GM18907 (cell line): ENCODE results near the gene BTBD9.

Experiments used
- ATAC-seq: cut with Tn5 transposase; IDR thresholded peaks from one replicate; pipeline ENCODE4 v1.9.1; 2021; ENCODE audit warnings: mild to moderate bottlenecking, moderate library complexity; ENCODE audit not compliant: unreplicated experiment

BTBD9 gene

DNA sequence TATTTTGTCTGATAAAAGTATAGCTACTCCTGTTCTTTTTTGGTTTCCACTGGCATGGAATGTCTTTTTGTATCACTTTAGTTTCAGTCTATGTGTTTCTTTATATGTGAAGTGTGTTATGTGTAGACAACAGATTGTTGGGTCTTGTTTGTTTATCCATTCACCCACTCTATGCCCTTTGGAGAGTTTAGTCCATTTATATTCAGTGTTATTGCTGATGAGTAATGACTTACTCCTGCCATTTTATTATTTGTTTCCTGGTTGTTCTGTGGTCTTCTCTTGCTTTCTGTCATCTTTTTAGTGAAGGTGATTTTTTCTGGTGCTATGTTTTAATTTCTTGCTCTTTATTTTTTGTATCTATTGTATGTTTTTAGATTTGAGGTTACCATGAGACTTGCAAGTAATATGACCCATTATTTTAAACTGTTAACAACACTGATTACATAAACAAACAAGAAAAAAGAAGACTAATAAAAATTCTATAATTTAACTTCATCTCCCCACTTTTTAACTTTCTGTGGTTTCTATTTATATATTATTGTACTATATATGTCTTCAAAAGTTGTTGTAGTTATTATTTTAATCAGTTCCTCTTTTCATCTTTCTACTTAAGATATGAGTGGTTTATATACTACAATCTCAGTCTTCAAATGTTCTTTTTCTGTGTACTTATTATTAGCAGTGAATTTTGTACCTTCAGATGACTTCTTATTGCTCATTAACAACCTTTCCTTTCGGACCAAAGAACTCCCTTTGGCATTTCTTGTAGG lies 323.4 kb downstream of the BTBD9 start:
- peak; percentile 45 for ATAC-seq

DNA sequence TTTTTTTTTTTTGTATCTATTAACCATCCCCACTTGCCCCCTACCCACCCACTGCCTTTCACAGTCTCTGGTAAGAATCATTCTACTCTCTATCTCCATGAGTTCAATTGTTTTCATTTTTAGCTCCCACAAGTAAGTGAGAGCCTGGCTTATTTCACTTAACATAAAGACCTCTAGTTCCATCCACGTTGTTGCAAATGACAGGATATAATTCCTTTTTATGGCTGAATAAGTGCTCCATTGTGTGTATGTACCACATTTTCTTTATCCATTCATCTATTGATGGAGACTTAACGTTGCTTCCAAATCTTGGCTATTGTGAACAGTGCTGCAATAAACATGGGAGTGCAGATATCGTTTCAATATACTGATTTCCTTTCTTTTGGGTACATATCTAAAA lies 328.5 kb downstream of the BTBD9 start:
- ATAC-seq: no peak

DNA sequence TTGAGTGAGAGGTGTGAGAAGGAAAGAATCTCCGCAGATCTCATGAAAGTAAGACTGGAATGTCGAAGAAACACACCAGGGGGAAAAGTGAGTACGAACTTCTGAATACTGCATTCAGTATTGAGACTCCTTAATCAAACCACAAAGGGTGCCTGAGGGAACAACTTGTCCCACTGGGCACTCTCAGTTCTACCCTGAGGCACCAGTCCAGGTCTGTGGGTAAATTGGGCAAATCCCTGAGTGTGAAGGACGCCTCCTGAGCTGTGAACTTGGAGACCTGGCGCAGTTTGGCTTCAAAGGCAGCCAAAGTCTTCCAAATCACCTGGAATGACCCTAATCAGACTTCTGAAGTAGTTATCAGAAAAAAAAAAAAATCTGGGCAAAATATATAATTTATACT lies 329.7 kb downstream of the BTBD9 start:
- no peak for ATAC-seq

DNA sequence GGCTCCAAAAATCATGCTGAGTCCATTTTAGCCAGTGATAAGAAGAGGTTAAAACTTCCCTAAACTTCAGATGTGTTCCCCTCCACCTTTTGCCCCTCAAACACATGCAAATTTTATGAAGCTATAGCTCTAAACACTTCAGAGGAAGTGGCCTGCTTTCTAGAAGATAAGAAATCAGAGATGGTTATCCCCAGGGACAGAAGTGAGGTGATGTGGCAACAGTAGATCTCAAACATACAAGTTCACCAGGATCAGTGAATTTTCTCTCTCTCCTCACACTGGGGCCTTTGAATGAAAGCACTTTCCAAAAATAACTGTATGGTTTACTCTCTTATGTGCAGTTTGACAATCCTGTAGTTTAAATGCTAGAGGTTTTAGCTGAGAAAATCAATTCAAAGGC lies 332.0 kb downstream of the BTBD9 start:
- ATAC-seq: peak; percentile 82

DNA sequence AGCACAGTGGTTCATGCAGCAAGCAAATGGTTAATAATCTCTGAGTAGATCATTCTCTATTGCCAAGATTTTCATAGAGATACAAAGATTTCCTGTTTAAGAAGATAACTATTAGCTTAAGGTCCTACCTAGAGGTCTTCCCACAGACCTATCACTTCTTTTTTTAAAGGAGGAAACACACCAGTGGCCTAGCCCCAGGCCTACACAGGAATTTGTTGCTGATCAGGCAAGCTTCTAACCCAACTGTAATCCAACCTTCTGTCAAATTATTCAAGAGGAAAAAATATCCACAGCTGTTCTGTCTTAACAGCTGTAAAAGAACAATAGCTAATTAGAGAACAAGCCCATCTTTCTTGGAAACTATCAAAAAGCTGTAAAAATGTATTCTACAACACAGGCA lies 332.8 kb downstream of the BTBD9 start:
- peak; percentile 43 for ATAC-seq

DNA sequence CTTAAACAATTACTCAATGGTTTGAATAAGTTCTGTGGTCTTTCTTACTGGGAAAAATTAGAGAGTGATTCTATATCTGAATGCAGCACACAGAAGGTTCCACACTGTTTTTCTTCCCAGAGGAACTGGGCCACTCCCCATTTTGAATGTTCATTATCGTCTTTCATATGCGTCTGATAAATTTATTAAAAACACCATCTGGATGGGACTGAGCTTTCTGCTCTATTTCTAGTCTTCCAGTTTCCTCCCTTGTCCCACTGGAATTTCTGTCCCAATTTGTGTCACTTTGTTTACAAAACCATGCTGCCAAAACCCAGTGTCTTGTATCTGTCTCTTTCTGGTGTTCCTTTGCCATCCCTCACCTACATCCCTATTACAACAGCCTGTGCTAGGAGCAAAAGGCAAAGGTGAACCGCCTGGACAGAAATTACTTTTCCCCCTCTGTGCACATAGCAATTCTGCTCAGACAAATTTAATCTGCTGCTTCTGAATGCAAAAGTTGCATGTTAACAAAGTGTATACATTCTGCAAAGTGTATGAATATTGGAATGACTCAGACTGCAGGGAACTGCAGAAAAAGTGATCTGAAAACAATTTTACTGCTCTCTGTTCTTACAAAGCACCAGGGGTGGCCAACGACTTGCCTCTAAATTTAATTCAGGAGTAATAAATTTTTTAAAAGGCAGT lies 333.6 kb downstream of the BTBD9 start:
- peak; percentile 44 for ATAC-seq

DNA sequence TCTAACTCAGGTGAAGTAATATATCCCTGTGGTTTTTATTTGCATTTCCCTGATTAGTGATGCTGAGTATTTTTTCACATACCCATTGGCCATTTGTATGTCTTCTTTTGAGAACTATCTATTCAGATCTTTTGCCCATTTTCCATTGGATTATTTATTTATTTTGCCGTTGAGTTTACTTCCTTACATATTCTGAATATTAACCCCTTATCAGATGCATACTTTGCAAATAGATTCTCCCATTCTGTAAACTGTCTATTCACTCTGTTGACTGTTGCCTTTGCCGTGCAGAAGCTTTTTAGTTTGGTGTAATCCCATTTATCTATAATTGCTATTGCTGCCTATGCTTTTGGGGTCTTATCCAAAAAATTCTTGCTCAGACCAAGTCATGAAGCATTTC lies 336.9 kb downstream of the BTBD9 start:
- ATAC-seq: no peak

DNA sequence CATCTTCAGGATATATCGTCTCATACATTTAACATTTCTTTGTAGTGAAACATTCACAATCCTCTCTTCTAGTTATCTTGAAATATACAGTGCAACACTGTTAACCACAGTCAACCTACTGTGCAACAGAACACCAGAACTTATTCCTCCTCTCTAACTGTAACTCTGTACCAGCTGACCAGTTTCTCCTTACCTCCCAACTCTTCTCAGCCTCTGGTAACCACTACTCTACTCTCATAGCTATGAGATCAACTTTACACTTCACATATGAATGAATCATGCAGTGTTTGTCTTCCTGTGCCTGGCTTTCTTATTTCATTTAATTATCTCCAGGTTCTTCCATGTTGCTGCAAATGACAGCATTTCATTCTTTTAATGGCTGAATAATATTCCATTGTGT lies 337.6 kb downstream of the BTBD9 start:
- no peak for ATAC-seq

DNA sequence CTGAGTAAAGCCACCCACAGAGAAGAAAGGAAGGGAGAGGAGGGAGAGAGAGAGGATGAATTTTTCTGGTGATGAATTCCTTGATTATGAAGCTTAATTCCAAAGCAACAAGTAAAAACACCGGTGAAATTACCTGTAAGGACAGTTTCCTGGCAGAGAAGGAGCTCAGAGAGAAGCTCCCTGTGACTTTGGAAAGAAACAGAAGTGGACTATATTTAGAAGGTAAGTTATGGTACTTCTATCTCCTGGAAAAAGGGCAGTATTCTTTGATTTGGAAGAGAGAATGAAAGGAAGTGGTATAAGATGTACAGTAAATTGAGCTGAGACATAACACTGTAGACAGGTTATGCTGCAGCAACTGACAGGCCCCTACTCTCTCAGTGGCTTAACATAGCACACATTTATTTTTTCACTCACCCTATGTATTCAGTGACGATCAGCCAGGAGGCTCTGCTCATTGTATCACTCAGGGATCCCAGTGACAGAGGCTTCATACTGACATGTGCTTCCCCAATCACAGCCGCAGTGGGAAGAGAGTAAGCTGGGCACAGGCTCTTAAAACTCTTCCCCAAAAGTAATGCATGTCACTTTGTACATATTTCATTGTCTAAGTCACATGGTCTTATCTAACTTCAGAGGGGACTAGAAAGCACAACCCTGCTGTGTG lies 349.5 kb downstream of the BTBD9 start:
- ATAC-seq: no peak

DNA sequence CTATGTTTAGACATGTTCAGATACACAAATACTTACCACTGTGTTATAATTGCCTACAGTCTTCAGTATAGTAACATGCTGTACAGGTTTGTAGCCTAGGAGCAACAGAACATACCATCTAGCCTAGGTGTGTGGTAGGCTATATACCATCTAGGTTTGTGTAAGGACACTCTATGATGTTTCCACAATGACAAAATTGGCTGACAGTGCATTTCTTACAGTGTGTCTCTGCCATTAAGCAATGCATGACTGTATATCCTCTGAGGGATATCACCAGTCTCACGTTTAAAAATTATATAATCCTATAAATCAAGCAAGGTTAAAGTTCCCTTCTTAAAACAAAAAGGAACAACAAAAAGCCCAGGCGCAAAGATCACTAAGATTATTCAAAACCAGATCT lies 352.2 kb downstream of the BTBD9 start:
- ATAC-seq: no peak

DNA sequence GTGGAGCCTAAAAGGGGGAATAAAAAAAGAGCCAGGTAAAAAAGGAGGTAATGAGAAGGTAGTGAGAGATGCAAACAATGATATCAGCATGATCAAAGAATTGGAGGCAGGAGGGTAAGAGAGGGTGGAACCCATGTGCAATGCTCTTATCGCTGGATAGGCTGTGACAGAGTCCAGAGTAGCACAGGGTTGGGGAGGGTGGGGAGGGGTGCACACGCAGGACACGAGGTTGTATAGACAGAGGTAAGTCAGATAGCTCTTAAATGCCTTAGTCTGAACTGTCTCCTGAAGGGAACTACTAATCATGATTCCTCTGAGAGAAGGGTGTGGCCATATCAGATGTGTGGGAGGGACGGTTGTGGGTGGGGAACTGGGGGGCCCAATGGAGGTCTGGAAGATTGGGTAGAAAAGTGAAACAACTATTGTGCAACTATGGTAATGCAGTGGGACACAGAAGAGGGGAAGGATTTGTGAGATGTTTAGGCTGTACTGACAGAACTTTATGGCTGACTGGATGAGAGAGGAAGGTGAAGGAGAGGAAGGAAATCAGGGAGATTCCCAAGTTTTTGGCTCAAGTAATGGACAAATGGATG lies 354.8 kb downstream of the BTBD9 start:
- no peak for ATAC-seq

DNA sequence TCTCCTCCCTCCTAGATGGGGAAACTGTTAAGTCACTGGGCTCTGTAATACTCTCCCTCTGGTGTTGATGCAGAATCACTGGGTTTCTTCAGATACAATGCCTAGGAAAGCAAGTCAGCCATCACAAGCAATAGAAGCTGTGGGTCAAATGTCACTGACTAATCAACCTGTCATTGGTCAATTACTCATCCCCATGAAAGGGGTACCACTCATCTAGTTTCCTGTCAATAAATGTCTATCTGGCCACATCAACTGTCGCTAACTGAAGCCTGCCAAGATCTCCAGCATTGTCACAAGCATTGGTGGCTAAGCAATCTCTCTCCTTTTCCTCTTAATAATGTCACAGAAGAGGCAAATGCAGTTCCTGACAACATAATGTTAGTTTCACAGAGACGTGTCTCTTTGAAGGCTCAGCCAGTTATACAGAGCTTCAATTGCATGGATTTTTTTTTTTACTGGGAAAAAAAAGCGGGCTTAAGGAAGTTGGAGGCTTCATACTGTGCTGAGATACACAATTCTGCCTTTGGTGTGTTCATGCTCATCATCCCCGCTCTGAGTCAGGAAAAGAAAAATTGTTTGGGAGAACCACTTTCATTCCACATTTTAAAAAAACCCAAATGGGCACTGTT lies 355.9 kb downstream of the BTBD9 start:
- no peak for ATAC-seq

DNA sequence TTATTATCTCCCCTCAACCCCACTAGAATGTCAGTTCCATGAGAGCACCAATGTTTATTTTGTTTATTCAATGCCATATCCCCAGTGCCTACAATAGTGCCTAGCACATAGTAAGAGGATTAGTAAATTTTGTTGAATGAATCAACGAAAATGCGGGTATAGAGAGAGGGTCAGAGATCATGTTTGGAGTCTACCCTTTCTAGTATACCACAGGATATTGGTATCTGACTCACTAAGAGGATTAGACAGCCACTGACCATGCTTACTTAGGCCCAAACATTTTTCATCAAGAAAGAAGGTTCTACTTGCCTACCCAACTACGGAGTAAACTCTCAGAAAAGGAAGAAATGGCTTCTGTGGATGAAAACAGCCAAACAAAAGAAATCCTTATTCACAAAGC lies 356.8 kb downstream of the BTBD9 start:
- ATAC-seq: no peak

DNA sequence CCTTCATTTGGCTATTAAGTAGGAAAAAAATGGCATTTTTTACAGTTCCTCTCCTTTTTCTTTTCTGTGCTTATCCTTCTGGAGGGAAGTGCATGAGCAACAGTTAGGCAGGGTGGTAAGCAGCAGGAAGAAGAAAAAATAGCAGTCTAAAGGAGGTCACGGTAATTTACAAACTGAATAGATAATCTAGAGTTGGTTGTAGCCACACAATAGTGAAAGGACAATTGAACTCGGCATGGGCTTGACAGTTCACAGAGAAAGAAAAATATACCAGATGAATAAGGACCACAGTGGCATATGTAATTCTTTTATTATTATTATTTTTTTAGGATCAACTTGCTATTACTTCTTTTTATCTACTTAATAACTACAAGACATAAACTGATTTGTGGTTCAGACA lies 358.6 kb downstream of the BTBD9 start:
- no peak for ATAC-seq

DNA sequence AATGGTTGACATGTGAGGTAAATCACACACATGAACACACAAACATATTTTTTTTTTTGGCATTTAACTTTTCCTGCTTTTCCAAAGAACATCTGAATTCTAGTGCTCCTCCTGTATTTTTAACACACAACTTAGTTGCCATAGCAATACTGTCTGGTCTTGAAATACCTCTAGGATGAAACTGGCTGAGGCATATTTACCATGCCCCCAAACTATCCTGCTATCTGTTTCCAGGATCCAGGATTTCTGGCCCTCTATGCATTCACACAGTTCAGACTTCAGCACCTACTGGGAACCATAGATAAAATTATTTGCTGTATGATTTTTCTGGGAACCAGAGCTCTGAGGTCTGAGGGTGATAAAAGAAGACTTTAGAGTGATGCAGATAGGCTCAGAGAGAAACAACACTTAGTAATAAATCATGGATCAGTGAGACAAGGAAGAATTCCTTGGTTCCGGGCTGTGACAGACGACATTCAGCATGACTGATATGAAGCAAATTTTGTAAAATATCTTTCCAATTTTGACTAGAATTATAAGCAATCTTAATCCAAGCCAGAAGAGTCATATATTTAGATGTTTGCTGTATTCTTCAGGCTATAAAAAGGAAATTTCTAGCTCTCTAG lies 359.7 kb downstream of the BTBD9 start:
- no peak for ATAC-seq

DNA sequence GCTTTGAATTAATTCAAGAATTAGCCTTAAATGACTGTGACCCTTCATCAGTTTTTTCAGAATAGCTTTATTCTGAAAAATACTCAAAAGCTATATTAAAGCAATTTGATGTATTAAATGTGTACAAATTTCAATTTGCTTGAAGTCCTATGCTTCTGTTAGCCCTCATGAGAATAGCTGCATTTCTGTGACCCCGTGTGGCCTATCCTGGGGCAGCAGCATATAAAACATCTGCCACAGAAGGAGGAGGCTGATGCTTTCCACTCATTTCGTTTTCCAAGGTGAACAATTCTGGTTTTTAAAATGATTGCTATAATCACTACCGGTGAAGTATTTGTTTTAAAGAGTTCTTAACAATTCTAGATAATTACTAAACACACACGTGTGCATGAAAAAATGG lies 360.3 kb downstream of the BTBD9 start:
- ATAC-seq: no peak

DNA sequence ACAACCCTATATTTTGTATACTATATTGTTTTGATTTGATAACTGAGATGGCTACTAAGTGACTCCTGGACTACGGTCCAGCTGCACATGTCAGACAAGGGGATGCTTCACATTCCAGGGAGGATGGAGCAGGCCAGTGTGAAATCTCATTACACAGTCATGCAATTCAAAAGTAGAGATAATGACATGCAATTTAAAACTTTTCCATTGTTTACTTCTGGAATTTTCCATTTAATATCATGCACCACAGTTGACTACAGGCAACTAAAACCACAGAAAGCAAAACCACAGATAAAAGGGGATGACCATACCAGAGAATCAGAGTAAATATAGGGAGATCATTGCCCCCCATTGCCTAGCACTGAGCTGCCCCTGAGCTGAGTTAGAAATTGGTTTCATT lies 366.4 kb downstream of the BTBD9 start:
- ATAC-seq: no peak

DNA sequence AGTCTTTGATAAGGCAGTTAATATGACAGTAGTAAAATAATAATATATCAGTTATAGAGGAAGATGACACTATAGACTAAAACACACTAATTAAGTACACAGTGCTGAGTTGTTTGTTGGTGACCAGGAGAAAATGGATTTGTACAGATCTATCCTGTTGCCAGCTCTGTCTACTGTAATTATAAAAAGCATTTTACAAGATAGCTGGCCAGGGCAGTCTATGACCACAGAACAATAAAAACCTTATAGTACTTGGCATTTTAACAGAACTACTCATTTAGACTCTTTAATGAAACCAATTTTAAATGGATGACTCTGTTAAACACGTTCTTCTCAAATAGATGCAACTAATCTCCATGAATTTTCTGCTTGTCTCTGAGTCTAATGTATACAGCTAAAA lies 367.5 kb downstream of the BTBD9 start:
- no peak for ATAC-seq

DNA sequence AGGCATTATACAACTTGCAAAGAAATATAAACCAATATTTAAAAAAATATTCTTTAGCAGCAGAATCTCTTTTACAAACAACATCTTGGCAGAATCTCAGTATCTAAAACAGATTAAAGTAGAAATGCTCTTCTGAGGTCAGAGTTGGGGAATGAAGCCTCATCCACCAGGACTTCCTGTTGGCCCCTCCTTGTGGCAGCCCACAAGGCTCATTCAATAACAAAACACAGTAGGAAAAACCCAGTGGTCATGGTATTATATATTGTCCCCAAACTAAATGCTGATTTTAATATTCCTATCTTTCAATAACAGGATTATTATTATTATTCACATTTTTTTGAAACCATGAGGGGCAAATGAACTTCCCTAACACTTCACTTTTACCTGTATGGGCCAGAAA lies 368.6 kb downstream of the BTBD9 start:
- no peak for ATAC-seq

DNA sequence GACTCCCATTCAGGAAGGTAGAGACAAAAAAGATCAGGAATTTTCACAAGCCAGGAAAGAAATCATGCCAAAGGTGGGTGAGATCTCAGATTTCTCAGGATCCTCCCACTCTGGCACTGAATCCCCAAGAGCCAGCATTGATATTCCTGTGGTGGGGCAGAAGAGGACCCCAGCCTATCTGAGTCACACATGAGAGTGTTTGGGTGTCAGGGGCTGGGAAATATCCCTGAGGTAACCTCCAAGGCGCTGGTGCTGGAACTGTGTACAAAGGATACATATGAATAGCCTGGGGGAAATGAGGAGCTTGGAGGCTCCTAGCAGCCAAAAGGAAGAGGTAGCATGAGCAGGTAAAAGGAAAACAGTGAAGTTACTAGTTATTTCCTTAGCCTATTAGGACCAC lies 369.4 kb downstream of the BTBD9 start:
- no peak for ATAC-seq
